Esophagus squamous epithelium (tissue), 5 donors: ENCODE results near the gene ZNHIT1. TPM values are rescaled to one million over a fixed set of nuclear protein-coding genes. Genes with fewer than 3 reads are reported as not detected.

ENCODE experiments used
- DNase-seq: peaks from one replicate; lab custom pipeline; 2025; lab: John Stamatoyannopoulos, UW
- H3K27ac ChIP-seq, 4 donors: fragments of 200-600 bp; sonication (generic); one replicate each; pipeline ENCODE4 v1.5.1; 2016 to 2019; ENCODE audit warnings: mild to moderate bottlenecking in 1 of 4
- H3K27me3 ChIP-seq, 4 donors: fragments of 200-600 bp; sonication (generic); 1 replicate in 3 of 4; 2 replicates in 1 of 4; pipeline versions ENCODE4 v1.5.1 to v1.6.0; 2017 to 2021; ENCODE audit warnings: antibody characterized with exemption in 1 of 4
- H3K36me3 ChIP-seq, 3 donors: fragments of 200-600 bp; sonication (generic); one replicate each; pipeline ENCODE4 v1.5.1; 2016 to 2019
- H3K4me1 ChIP-seq, 3 donors: fragments of 200-600 bp; sonication (generic); one replicate each; pipeline ENCODE4 v1.5.1; 2017 to 2019
- H3K4me3 ChIP-seq, 4 donors: fragments of 200-600 bp; sonication (generic); 1 replicate in 3 of 4; 2 replicates in 1 of 4; pipeline ENCODE4 v1.5.1; 2016 to 2019; ENCODE audit warnings: mild to moderate bottlenecking in 2 of 4, moderate library complexity in 1 of 4
- H3K9me3 ChIP-seq, 3 donors: fragments of 200-600 bp; sonication (generic); one replicate each; pipeline ENCODE4 v1.5.1; 2016 to 2019
- CTCF ChIP-seq, 6 experiments: fragments of 450-650 bp in 4 of 6; fragments of 200-600 bp in 2 of 6; sonication (generic) in 2 of 6; IDR thresholded peaks; one replicate each; pipeline ENCODE4 v1.5.1; 2016 to 2019; ENCODE audit warnings: antibody characterized with exemption in 6 of 6, mild to moderate bottlenecking in 4 of 6, moderate library complexity in 4 of 6
- POLR2A ChIP-seq, 4 donors: fragments of 450-650 bp; IDR thresholded peaks; one replicate each; pipeline ENCODE4 v1.6.1; 2017; ENCODE audit warnings: antibody characterized with exemption in 4 of 4, mild to moderate bottlenecking in 4 of 4, moderate library complexity in 3 of 4
- WGBS, 2 donors: methylation state at CpG; one replicate each; pipeline ENCODE4 v1.1.5; 2018; 5-methylcytosine and 5-hydroxymethylcytosine counted together
- intact Hi-C: fragments of 100-400 bp; cut with DNase I; formaldehyde crosslinking; loops from one replicate; pipeline ENCODE4 v1.15.0; 2022
- total RNA-seq, 4 donors: library from RNA; depleted of rRNA; stranded (reverse); fragments of >200 nt; gene quantifications; one replicate each; pipeline ENCODE4 v1.1.0, GENCODE V29; 2016
- donor health status: DM: yes; HTN: yes; CAD: no.

ZNHIT1 gene
- total RNA-seq, 4 donors from 2014 or later: 51.3 to 87.9 (median 64.4) TPM

- Histone ChIP-seq H3K4me1 (peaks cover 9 to 17% (median 9%) of the 10 kb centered on the region in 3 donors), H3K27me3 (peaks cover 0 to 100% (median 45%) of the 10 kb centered on the region in 4 donors), H3K4me3 (peak overlapping the region in 1 of 4 donors; percentile 6), H3K27ac (no peak overlapping the region), H3K36me3 (no peaks in the 10 kb centered on the region), H3K9me3 (no peaks in the 10 kb centered on the region)
- no peak for DNase-seq
- TF ChIP-seq CTCF (IDR thresholded peaks at IDR 0.05): no peak
- WGBS, 2 donors: 0 to 7% methylated on average over 1 to 3 of the region's 27 CpGs
- intact Hi-C loops: no loop called here
Observed at GRCh38 chr7:101179713-101180112, 38.3 kb upstream of the ZNHIT1 start.

- H3K27ac ChIP-seq: no peak within 1 kb of the TSS
- no peak for TF ChIP-seq CTCF (IDR thresholded peaks at IDR 0.05)
- no peak for TF ChIP-seq POLR2A (IDR thresholded peaks at IDR 0.05)
- H3K4me1 ChIP-seq: peaks cover 9 to 17% (median 9%) of the 10 kb centered on the region in 3 donors
- intact Hi-C loops: no loop called here
- peak within 1 kb of the TSS in 1 of 4 donors; percentile 6 for H3K4me3 ChIP-seq
- no peaks in the 10 kb centered on the region for H3K36me3 ChIP-seq
- H3K27me3 ChIP-seq: peaks cover 0 to 98% (median 41%) of the 10 kb centered on the region in 4 donors
- no peak for DNase-seq
- WGBS, 2 donors: 5 to 12% methylated on average over 4 to 6 of the region's 56 CpGs
- H3K9me3 ChIP-seq: no peaks in the 10 kb centered on the region
Observed at GRCh38 chr7:101180130-101180755, 37.7 kb upstream of the ZNHIT1 start, which contains the start of gene NAT16. NAT16 (minus strand) TSS chr7:101180293; CDS start chr7:101174807, 5,486 bp downstream.

GRCh38 chr7:101185258-101185839 is 32.6 kb upstream of the ZNHIT1 start:
- intact Hi-C loops: no loop called here
- 41 to 56% methylated on average over 5 of the region's 5 CpGs for WGBS, 2 donors
- H3K4me3 ChIP-seq: no peak overlapping the region
- H3K27ac ChIP-seq: no peak overlapping the region
- no peak for DNase-seq
- peaks cover 0 to under 1% (median 0%) of the 10 kb centered on the region in 3 donors for H3K4me1 ChIP-seq
- TF ChIP-seq CTCF (IDR thresholded peaks at IDR 0.05): no peak
- TF ChIP-seq POLR2A (IDR thresholded peaks at IDR 0.05): no peak
- H3K36me3 ChIP-seq: no peaks in the 10 kb centered on the region
- H3K27me3 ChIP-seq: peaks cover 0 to 68% (median 11%) of the 10 kb centered on the region in 4 donors
- no peaks in the 10 kb centered on the region for H3K9me3 ChIP-seq

DNA sequence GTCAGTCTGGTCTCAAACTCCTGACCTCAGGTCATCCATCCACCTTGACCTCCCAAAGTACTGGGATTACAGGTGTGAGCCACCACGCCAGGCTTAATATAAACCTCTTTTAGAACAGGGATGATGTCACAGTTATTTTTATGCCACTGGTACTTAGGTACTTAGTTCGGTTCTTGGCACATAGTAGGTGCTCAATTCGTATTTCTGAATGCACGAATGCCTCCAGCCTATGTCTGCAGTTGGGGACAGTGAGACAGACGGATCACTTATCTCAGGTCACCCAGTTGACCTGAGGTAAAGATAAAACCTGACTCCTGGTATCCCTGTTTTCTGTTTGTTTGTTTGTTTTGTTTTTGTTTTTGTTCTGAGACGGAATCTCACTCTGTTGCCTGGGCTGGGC is 31.8 kb upstream of the ZNHIT1 start:
- intact Hi-C loops: no loop called here
- H3K4me3 ChIP-seq: no peak overlapping the region
- peaks cover 0 to 59% (median 2%) of the 10 kb centered on the region in 4 donors for H3K27me3 ChIP-seq
- WGBS, 2 donors: 48 to 57% methylated on average over 6 of the region's 6 CpGs
- no peaks in the 10 kb centered on the region for H3K36me3 ChIP-seq
- H3K27ac ChIP-seq: no peak overlapping the region
- no peaks in the 10 kb centered on the region for H3K4me1 ChIP-seq
- no peak for DNase-seq
- TF ChIP-seq POLR2A (IDR thresholded peaks at IDR 0.05) (no peak), CTCF (IDR thresholded peaks at IDR 0.05) (no peak)
- no peaks in the 10 kb centered on the region for H3K9me3 ChIP-seq

DNA sequence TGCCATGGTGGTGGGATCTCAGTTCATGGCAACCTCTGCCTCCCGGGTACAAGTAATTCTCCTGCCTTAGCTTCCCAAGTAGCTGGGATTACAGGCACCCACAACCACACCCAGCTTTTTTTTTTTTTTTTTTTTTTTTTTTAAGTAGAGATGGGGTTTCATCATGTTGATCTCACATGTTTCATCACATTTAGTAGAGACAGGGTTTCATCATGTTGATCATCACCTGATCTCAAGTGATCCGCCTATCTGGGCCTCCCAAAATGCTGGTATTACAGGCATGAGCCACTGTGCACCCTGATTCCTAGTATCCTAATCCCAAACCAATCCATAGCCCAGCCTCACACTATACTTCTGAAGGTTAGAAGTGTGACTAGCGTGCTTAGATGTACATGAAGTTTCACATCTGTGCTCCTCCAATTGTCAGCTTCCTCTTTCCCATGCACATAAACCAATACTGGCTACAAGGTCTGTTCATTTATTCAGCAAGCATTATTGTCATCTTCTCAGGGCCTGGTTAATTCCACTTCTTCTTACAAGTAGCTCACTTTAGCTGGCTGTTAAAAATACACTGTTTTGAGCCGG is 31.0 kb upstream of the ZNHIT1 start:
- H3K27ac ChIP-seq: no peak overlapping the region
- H3K9me3 ChIP-seq: no peaks in the 10 kb centered on the region
- no peak for TF ChIP-seq CTCF (IDR thresholded peaks at IDR 0.05)
- no peak for TF ChIP-seq POLR2A (IDR thresholded peaks at IDR 0.05)
- 67 to 70% methylated on average over 2 to 4 of the region's 4 CpGs for WGBS, 2 donors
- H3K36me3 ChIP-seq: no peaks in the 10 kb centered on the region
- peaks cover 0 to 52% (median 2%) of the 10 kb centered on the region in 4 donors for H3K27me3 ChIP-seq
- H3K4me1 ChIP-seq: no peaks in the 10 kb centered on the region
- DNase-seq: no peak
- intact Hi-C loops: no loop called here
- H3K4me3 ChIP-seq: no peak overlapping the region
